Cardiac muscle cell (in vitro differentiated cells and primary cell): ENCODE measurements around the gene SOCS4. TPM values are rescaled to one million over a fixed set of nuclear protein-coding genes. Genes with fewer than 3 reads are reported as not detected.
"Not testable (repeated sequence)": the region's sequence is repeated elsewhere in the genome, so short reads cannot be mapped to it uniquely, and the experiment has no call there.

Source experiments
- DNase-seq, 2 donors: peaks; one replicate each; pipeline versions ENCODE4 v3.0.0 to v3.0.0-alpha.2; 2010 to 2017; ENCODE audit warnings: low read depth in 1 of 2, low spot score in 1 of 2
- H3K27ac ChIP-seq: fragments of 200-600 bp; sonication (generic); 2 replicates; pipeline ENCODE4 v1.5.1; 2016
- H3K27me3 ChIP-seq: fragments of 200-600 bp; sonication (generic); 2 replicates; pipeline ENCODE4 v1.6.0; 2016; ENCODE audit warnings: control low read depth
- H3K36me3 ChIP-seq: fragments of 200-600 bp; sonication (generic); 2 replicates; pipeline ENCODE4 v1.5.1; 2016; ENCODE audit warnings: control low read depth
- H3K4me1 ChIP-seq: fragments of 200-600 bp; sonication (generic); 2 replicates; pipeline ENCODE4 v1.8.1; 2017; ENCODE audit warnings: low read depth, mild to moderate bottlenecking, mixed run types
- H3K4me3 ChIP-seq: fragments of 200-600 bp; sonication (generic); 2 replicates; pipeline ENCODE4 v1.5.1; 2016; ENCODE audit warnings: mild to moderate bottlenecking
- H3K9me3 ChIP-seq: fragments of 200-600 bp; sonication (generic); 2 replicates; pipeline ENCODE4 v1.5.1; 2017; ENCODE audit warnings: low read depth, mild to moderate bottlenecking, control low read depth
- CTCF ChIP-seq: IDR thresholded peaks from 2 replicates; pipeline ENCODE4 v1.5.1; 2012; ENCODE audit warnings: low read depth, mild to moderate bottlenecking, low read length
- polyA plus RNA-seq: library from polyadenylated mRNA; unstranded; fragments of >200 nt; fragmentation: Nextera tagmentation; extraction: Ambion mirVana; gene quantifications from 2 replicates; pipeline ENCODE4 v1.2.1, GENCODE V29; 2016
- total RNA-seq: library from RNA; depleted of rRNA; stranded (reverse); fragments of >200 nt; gene quantifications from 2 replicates; pipeline ENCODE4 v1.2.3, GENCODE V29; 2016

SOCS4 gene
- total and polyA plus RNA-seq, 2 experiments from 2014 or later: 6.5 to 8.5 TPM

DNA sequence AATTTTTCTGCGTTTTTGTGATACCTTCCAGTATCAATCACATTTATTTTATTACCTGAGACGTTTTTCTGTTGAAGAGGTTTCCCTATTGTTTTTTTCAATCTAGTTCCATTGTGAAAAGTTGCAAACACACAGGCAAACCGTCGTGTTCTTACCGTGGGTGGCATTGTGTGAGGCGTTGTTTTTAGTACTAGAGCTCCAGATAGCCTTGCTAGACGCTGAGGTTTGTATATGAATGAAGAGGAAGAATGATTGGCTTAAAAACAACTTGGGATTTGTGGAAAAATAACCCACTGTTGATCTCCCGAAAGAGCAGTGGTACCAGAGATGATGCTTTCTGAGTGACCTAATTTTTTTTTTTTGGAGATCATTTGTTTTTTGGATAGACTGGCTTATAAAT, 1.0 kb downstream of the SOCS4 start:
- TF ChIP-seq CTCF: no peak
- no peaks in the 10 kb centered on the region for H3K36me3 ChIP-seq
- H3K27ac ChIP-seq: no peak overlapping the region
- peak; percentile 2 to 19 for DNase-seq
- H3K27me3 ChIP-seq: no peaks in the 10 kb centered on the region
- H3K4me3 ChIP-seq: peak overlapping the region; percentile 62
- H3K9me3 ChIP-seq: no peaks in the 10 kb centered on the region
- peaks cover 31% of the 10 kb centered on the region for H3K4me1 ChIP-seq

DNA sequence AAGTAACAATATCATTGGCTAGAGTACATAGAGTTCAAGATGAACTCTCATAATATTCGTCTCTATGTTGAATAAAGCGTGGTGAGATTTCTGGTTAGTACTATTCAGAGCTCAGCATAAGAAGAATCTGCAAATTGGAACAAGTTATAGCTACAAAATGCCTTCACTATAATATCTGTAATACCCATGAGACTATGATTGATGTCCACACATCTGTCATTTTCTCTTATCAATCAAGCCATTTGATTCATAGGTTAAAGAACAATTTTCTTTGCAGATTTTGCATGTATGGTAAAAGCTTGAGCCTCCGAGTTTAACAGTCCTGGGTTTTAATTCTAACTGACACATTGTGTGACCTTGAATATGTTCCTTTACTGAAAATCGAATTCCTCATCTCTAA, 1.4 kb downstream of the SOCS4 start:
- no peak for DNase-seq
- Histone ChIP-seq H3K27ac (no peak overlapping the region), H3K4me1 (peaks cover 31% of the 10 kb centered on the region), H3K4me3 (peak overlapping the region; percentile 62), H3K36me3 (peaks cover 3% of the 10 kb centered on the region), H3K9me3 (no peaks in the 10 kb centered on the region), H3K27me3 (no peaks in the 10 kb centered on the region)
- TF ChIP-seq CTCF: no peak

DNA sequence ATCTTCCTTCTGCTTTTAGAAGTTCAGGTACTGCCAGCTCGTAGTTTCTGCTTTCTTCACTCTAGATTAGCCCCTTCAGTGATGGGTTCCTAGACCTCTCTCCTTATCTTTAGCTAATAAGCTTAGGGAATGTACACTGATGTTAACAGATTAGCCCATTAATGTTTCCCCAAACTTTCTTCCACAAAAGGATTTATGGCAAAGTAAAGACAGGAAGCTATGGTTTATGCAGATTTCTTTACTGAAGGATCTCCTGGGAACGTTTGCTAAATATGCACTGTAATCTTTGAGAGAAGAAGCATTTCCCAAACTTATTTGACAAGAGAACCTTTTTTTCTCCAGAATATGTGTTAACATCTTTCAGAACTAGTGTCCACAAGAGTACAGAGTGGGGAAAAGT, 4.2 kb downstream of the SOCS4 start:
- Histone ChIP-seq H3K27ac (peak overlapping the region; percentile 32), H3K36me3 (peaks cover 6% of the 10 kb centered on the region), H3K4me3 (no peak overlapping the region), H3K27me3 (no peaks in the 10 kb centered on the region), H3K9me3 (no peaks in the 10 kb centered on the region), H3K4me1 (peaks cover 27% of the 10 kb centered on the region)
- TF ChIP-seq CTCF: no peak
- DNase-seq: peak in 1 of 2 donors; percentile 27

DNA sequence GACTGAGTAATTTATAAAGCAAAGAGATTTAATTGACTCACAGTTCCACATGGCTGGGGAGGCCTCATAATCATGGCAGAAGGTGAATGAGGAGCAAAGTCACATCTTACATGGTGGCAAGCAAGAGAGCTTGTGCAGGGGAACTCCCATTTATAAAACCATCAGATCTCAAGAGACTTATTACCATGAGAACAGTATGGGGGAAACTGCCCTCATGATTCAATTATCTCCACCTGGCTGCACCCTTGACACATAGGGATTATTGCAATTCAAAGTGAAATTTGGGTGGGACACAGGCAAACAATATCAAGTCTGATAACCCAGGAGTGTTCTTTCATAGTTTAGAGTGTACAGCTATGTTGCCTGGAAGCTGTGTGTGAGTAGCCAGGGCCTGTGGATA, 11.0 kb downstream of the SOCS4 start:
- DNase-seq, H3K36me3 ChIP-seq, H3K4me3 ChIP-seq, H3K27ac ChIP-seq, H3K9me3 ChIP-seq, H3K27me3 ChIP-seq, H3K4me1 ChIP-seq: not testable (repeated sequence)

GRCh38 chr14:55038708-55039107, 11.7 kb downstream of the SOCS4 start:
- Histone ChIP-seq H3K4me1 (no peaks in the 10 kb centered on the region), H3K36me3 (peaks cover 6% of the 10 kb centered on the region), H3K9me3 (no peaks in the 10 kb centered on the region), H3K27ac (no peak overlapping the region), H3K4me3 (no peak overlapping the region), H3K27me3 (no peaks in the 10 kb centered on the region)
- no peak for TF ChIP-seq CTCF
- DNase-seq: no peak

DNA sequence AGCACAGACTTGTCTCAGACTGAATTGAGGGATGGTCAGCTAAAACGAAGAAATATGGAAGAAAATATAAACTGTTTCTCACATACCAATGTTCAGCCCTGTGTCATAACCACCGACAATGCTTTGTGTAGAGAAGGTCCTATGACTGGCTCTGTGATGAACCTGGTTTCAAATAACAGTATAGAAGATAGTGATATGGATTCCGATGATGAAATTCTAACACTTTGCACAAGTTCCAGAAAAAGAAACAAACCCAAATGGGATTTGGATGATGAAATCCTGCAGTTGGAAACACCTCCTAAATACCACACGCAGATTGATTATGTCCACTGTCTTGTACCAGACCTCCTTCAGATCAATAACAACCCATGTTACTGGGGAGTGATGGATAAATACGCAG, 16.5 kb downstream of the SOCS4 start:
- Histone ChIP-seq H3K27ac (no peak overlapping the region), H3K4me3 (no peak overlapping the region), H3K9me3 (no peaks in the 10 kb centered on the region), H3K36me3 (peaks cover 7% of the 10 kb centered on the region), H3K4me1 (no peaks in the 10 kb centered on the region), H3K27me3 (no peaks in the 10 kb centered on the region)
- no peak for TF ChIP-seq CTCF
- peak in 1 of 2 donors; percentile 40 for DNase-seq
